Tongue (tissue), 2 donors: ENCODE results near the gene SRGAP2B. TPM values are rescaled to one million over a fixed set of nuclear protein-coding genes. Genes with fewer than 3 reads are reported as not detected.
"Not testable (repeated sequence)": the region's sequence is repeated elsewhere in the genome, so short reads cannot be mapped to it uniquely, and the experiment has no call there.

Source experiments
- DNase-seq: peaks from one replicate; pipeline ENCODE4 v3.0.0-alpha.2; 2015
- total RNA-seq: library from RNA; depleted of rRNA; stranded (reverse); fragments of >200 nt; gene quantifications from one replicate; pipeline ENCODE4 v1.2.3, GENCODE V29; 2014

The SRGAP2B gene
- total RNA-seq, 1 donor from 2014 or later: 36.7 TPM

DNA sequence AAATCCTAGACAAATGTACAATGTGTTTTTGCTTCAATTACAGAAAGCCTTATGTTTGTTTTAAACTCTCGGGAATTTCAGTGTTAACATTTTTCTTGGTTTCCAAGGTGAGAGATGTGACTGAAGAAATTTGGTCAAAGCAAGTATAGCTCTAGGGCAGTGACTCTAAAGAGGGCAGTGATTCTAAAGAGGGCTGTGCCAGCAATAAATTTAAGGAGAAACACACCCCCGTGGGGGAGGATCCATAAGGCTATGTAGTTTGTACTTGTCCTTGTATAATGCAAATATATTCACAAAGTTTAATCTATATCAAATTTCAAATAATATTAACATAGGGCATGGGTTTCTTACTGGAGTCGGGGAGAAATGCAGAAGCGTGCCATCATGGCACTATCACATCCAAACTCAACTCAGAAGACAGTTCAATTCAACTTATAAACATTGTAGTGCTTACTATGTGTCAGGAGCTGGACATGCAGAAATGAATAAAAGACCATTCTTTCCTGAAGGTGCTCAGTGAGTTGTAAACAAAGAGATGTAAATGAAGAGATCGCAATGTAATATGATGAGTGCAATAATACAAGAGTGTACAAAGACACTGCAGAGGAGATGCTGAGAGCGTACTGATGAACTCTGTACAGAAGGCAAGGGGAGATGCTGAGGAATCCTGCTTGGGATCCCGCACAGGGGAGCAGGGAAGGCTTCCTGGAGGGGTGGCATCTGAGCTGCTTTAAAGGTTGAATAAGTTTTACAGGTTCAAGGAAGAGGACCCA, 12.5 kb downstream of the SRGAP2B start:
- not testable (repeated sequence) for DNase-seq

DNA sequence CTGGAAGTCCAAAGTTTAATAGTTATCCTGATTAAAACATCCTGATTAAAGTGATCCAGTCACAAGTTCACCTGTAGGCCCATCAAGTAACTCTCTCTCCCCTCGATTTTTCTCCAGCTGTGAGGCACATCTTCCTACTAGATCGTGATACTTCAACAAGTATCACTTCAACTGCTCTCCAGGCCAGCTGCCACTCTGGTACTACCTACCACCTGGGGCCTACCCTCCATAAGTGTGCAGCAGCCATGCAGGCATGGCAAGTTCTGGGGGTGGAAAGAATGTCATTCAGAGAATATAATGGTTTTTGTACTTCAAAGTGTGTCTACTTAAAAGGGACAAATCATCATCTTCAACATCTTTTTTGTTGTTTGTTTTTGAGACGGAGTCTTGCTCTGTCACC, 14.9 kb downstream of the SRGAP2B start:
- not testable (repeated sequence) for DNase-seq

GRCh38 chr1:145079737-145080136, 15.4 kb downstream of the SRGAP2B start:
- DNase-seq: not testable (repeated sequence)

GRCh38 chr1:145078787-145079370, 16.2 kb downstream of the SRGAP2B start:
- not testable (repeated sequence) for DNase-seq

GRCh38 chr1:145077872-145078786, 17.0 kb downstream of the SRGAP2B start:
- not testable (repeated sequence) for DNase-seq

GRCh38 chr1:145076877-145077276, 18.3 kb downstream of the SRGAP2B start:
- DNase-seq: not testable (repeated sequence)

DNA sequence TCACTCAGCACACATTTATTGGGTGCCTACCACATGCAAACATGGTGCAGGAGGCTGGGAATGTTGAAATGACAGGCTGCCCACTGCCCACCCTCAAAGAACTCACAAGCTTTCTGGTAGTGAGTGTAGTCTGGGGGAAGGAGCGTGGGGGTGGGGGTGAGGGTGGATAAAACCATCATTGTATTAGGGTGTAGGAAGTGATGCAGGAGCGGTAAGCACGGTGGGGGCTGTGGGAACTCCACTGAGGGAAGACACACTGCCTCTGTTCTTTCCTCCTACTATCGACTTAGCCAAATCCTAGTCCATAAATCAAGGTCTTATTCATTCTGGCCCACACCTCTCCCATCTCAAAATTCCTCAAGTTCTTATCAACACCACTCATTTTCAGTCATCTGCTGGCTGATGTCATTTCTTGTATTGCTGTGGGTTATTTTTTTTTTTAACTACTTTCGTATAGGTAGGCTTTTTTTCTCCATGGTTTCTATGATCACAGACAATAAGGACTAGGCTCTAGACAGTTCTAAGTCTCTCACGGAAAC, 21.0 kb downstream of the SRGAP2B start:
- DNase-seq: not testable (repeated sequence)

- DNase-seq: not testable (repeated sequence)
Observed at GRCh38 chr1:145071569-145071968, 23.6 kb downstream of the SRGAP2B start.

GRCh38 chr1:145066486-145066885, 28.6 kb downstream of the SRGAP2B start:
- not testable (repeated sequence) for DNase-seq

- peak; percentile 0 for DNase-seq
Observed at GRCh38 chr1:145065194-145065826, 29.8 kb downstream of the SRGAP2B start.

- peak; percentile 0 for DNase-seq
Observed at GRCh38 chr1:145063941-145064648, 31.0 kb downstream of the SRGAP2B start.

DNA sequence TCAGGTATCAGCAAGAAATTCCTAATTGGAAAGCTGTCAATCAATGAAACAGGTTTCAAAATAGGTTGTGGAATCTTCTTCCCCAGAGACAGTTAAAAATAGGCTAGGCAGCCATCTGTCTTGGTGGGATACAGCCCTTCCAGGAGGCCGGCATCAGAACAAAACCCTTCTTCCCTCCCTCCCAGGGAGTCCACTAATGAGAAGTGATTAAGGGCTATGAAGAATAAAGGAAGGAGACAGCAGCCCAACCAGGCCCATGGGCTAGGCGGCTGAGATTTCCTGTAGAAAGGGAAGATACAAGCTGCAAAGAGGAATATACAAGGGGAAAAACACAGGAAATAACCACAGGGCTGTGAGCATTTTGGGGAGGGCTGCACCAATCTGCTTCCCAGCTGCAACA, 31.8 kb downstream of the SRGAP2B start:
- DNase-seq: not testable (repeated sequence)

DNA sequence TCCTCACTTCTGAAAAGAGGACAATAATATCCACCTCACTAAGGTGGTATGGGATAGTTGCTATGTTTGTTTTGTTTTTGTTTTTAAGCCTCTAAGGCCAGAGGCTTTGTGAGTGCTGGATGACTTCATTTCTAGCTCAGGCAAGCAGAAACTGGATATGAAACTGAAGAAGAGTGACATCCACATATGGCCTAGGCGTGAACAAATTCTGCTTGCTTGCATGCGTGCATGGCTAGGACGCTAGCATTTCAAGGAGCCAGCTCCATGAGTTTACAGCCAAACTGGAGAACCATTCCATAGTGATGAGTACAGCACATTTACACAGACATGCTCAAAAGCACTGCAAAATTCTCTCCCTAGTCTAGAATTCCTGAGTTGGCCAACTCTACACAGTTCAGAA, 36.9 kb downstream of the SRGAP2B start:
- DNase-seq: not testable (repeated sequence)

- not testable (repeated sequence) for DNase-seq
Observed at GRCh38 chr1:145055217-145055760, 39.8 kb downstream of the SRGAP2B start.

DNA sequence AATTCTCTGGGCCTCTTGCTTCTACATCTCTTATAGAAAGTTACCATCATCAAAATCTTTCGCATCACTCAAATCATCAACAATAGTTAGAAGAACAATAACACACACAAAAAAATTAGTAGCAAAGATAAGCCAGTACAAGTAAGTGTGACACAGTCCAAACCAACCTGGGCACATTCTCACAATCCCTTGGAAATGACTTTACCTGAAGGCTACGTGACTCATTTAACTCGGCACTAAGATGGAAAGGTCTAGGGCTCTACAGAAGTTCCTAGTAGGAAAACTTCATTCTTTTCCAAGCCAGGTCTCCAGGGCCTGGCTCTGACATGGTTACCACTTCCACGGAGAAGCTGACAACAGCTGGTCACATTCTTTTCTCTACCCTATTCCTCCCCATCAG, 41.7 kb downstream of the SRGAP2B start:
- DNase-seq: not testable (repeated sequence)

DNA sequence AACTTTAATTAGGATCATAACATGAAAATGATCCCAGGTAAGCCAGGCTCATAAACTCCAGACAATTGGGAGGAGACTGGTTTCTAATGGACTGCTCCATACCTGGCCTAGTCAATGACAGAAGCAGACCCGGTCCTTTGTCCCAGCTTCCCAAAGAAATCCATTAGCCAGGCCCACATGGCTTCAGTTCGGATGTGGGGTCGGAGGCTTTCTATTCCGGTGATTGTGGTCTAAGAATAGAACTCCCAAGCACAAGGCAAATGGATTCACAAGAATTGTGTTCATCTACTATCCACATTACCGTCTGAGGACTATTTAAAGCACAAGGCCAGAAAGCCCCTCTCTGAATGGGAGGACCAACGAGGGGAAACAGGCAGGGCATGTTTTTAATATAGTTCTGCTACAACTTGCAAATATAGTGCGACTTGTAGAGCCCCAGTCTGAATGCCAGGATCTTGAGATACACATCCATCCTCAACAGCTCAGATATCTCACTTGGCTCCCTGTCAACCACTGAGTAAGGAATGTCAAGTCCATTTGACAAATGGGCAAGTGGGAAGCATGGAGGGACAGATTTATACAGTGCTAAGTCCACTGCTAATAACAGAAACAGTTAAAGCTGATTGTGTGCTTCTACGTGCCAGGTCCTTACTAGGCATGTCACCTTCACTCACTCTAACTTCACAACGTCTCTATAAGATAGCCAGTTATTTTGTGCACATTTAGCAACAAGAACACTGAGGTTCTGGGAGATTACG, 42.9 kb downstream of the SRGAP2B start:
- DNase-seq: not testable (repeated sequence)

- not testable (repeated sequence) for DNase-seq
Observed at GRCh38 chr1:145048181-145048856, 46.8 kb downstream of the SRGAP2B start.

- not testable (repeated sequence) for DNase-seq
Observed at GRCh38 chr1:145047553-145047952, 47.6 kb downstream of the SRGAP2B start.

DNA sequence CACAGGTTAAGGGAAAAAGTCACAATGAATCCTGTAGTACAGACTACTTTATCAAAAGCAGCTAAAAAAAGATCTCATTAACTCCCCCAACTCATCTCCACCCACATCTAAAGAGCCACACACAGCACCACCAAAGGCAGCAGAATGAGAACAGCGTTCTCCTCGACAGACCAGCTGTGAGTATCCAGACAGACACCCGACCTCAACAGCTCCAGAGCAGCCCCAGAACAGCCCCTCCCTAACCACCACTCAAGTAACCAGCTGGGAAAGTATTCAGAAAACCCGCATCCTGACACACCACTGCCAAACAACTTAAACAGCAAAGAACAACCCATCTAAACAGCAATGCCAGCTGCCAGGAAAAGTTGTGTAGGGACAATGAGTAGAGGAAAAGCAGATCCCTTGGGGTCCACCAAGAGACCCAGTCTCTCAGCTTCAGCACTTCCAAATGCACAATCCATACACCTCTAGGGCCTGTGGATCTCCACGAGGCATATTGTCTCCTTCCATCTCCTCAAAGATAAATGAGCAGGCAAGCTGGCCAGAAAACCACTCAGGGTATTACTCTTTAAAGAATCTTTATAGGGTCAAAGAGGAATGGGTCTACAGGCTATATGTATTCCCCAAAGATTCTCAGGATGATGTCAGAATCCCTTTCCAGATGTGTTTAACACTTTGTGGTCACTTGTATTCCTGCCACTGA, 49.4 kb downstream of the SRGAP2B start:
- not testable (repeated sequence) for DNase-seq
